HepG2 (cell line): ENCODE results near the gene KITLG. TPM values are rescaled to one million over a fixed set of nuclear protein-coding genes. Genes with fewer than 3 reads are reported as not detected.

Experiments
- BCL6 ChIP-seq: IDR thresholded peaks from 2 replicates; pipeline ENCODE4 v1.6.1; 2016; ENCODE audit warnings: missing genetic modification reagents, missing compliant biosample characterization
- HNRNPK ChIP-seq: fragments of 200-400 bp; formaldehyde crosslinking; IDR thresholded peaks from 2 replicates; pipeline ENCODE4 v1.6.1; 2018; ENCODE audit warnings: low read length, low read depth, moderate library complexity, mild to moderate bottlenecking; ENCODE audit not compliant: poor library complexity, severe bottlenecking
- IRF2 ChIP-seq: IDR thresholded peaks from 2 replicates; pipeline ENCODE4 v1.6.1; 2018; ENCODE audit warnings: missing genetic modification reagents, missing compliant biosample characterization
- NRL ChIP-seq: sonication (generic); formaldehyde crosslinking; IDR thresholded peaks from 2 replicates; pipeline ENCODE4 v1.5.0; 2020; ENCODE audit warnings: missing genetic modification reagents, mild to moderate bottlenecking, moderate library complexity, borderline replicate concordance
- PHF5A ChIP-seq: IDR thresholded peaks from one replicate; pipeline ENCODE4 v1.6.1; 2018; ENCODE audit warnings: low read depth, missing genetic modification reagents; ENCODE audit not compliant: unreplicated experiment
- POLR2A ChIP-seq, 2 experiments: IDR thresholded peaks; 2 replicates each; pipeline ENCODE4 v1.6.1; 2011; ENCODE audit warnings: low read depth in 2 of 2, low read length in 2 of 2, mild to moderate bottlenecking in 1 of 2, moderate library complexity in 1 of 2; ENCODE audit not compliant: insufficient read depth in 1 of 2
- SOX13 ChIP-seq, 3 experiments: fragments of 450-650 bp in 1 of 3; sonication (generic) in 1 of 3; formaldehyde crosslinking in 1 of 3; IDR thresholded peaks in 2 of 3; conservative IDR thresholded peaks in 1 of 3; 2 replicates each; pipeline versions ENCODE4 v1.5.0 to v1.6.1; 2016 to 2020; ENCODE audit warnings: antibody characterized with exemption in 1 of 3, mild to moderate bottlenecking in 1 of 3, missing compliant biosample characterization in 1 of 3, missing genetic modification reagents in 1 of 3, moderate library complexity in 1 of 3
- U2AF1 ChIP-seq: fragments of 200-400 bp; formaldehyde crosslinking; optimal IDR thresholded peaks from 2 replicates; pipeline ENCODE3; 2017; ENCODE audit warnings: mild to moderate bottlenecking, low read depth, low read length
- YEATS2 ChIP-seq: sonication (generic); formaldehyde crosslinking; IDR thresholded peaks from 2 replicates; pipeline ENCODE4 v1.4.0; 2020; ENCODE audit warnings: missing genetic modification reagents, borderline replicate concordance
- ZC3H4 ChIP-seq: sonication (generic); formaldehyde crosslinking; IDR thresholded peaks from 2 replicates; pipeline ENCODE4 v1.4.0; 2020; ENCODE audit warnings: missing genetic modification reagents, borderline replicate concordance
- ZNF674 ChIP-seq: sonication (generic); formaldehyde crosslinking; IDR thresholded peaks from 2 replicates; pipeline ENCODE4 v1.5.0; 2020; ENCODE audit warnings: low read depth, mild to moderate bottlenecking, missing genetic modification reagents
- polyA plus RNA-seq, 8 experiments: library from polyadenylated mRNA; depleted of rRNA in 3 of 8; stranded (reverse) in 7 of 8; unstranded in 1 of 8; fragments of >200 nt; fragmentation: Illumina TruSeq in 4 of 8; extraction: Trizol in 4 of 8; gene quantifications; 2 replicates each; pipeline versions ENCODE4 v1.2.1 to v1.2.3, GENCODE V29; 2011 to 2016; ENCODE audit warnings: low read depth in 4 of 8, missing spikeins in 1 of 8, mixed read lengths in 1 of 8; ENCODE audit not compliant: insufficient read depth in 1 of 8
- total RNA-seq, 5 experiments: library from RNA; depleted of rRNA; stranded (reverse); fragments of >200 nt; fragmentation: Illumina TruSeq; extraction: Trizol; gene quantifications; 2 replicates each; pipeline ENCODE4 v1.2.3, GENCODE V29; 2016; ENCODE audit warnings: low read depth in 1 of 5
- TF ChIP-seq, protein P1 (sequence below): IDR thresholded peaks from 2 replicates; pipeline ENCODE4 v1.4.0; 2020; ENCODE audit warnings: mild to moderate bottlenecking, missing genetic modification reagents
- TF ChIP-seq, protein P2 (sequence below): sonication (generic); formaldehyde crosslinking; IDR thresholded peaks from 2 replicates; pipeline ENCODE4 v1.4.0; 2020; ENCODE audit warnings: mild to moderate bottlenecking, missing genetic modification reagents
- TF ChIP-seq, protein P3 (sequence below), 2 experiments: sonication (generic) in 1 of 2; formaldehyde crosslinking in 1 of 2; IDR thresholded peaks; 2 replicates each; pipeline versions ENCODE4 v1.4.0 to v1.6.1; 2016 to 2020; ENCODE audit warnings: borderline replicate concordance in 1 of 2, low read depth in 1 of 2, mild to moderate bottlenecking in 1 of 2, missing genetic modification reagents in 1 of 2

Gene KITLG
- total and polyA plus RNA-seq, 2 of the 13 experiments (the other 11 are each of a cell fraction or from before 2014, with no cell fraction given), result 0.66 to 4.3 TPM

DNA sequence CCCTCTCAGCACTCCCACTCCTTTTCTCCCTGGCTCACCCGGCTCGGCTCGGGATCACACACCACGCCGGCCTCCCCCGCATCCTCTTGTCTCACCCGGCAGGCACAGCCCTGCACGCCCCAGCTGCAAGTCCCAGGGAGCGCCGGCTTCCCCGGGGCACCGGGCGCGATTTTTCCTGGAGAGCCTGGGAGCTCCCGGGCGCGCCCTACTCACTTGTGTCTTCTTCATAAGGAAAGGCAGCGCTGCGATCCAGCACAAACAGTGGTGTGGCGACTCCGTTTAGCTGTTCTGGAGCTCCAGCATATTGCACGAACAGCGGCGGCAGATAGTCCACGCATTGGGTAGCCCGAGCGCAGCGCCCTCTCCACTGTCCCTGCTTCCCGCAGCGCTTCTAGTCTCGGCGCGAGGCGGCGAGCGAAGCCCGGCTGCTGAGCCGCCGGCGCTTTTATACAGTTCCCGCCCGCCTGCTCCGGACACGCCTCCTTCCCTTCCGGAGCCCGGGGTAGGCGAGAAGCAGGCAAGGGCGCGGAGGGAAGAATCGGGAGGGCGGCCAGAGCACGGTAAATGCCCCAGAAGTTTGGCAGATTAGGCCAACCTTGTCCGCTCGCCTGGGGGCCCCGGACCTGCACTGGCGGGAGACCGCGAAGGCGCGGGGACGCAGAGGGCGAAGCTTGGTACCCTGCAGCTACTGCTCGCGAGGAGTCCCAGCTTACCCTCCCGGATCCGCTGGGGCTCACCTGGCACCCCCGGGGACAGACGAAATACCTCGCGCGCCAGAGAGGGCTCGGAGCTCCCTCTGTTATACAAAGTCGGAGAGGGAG lies at the start of gene KITLG (continued):
- TF ChIP-seq, protein P1, sequence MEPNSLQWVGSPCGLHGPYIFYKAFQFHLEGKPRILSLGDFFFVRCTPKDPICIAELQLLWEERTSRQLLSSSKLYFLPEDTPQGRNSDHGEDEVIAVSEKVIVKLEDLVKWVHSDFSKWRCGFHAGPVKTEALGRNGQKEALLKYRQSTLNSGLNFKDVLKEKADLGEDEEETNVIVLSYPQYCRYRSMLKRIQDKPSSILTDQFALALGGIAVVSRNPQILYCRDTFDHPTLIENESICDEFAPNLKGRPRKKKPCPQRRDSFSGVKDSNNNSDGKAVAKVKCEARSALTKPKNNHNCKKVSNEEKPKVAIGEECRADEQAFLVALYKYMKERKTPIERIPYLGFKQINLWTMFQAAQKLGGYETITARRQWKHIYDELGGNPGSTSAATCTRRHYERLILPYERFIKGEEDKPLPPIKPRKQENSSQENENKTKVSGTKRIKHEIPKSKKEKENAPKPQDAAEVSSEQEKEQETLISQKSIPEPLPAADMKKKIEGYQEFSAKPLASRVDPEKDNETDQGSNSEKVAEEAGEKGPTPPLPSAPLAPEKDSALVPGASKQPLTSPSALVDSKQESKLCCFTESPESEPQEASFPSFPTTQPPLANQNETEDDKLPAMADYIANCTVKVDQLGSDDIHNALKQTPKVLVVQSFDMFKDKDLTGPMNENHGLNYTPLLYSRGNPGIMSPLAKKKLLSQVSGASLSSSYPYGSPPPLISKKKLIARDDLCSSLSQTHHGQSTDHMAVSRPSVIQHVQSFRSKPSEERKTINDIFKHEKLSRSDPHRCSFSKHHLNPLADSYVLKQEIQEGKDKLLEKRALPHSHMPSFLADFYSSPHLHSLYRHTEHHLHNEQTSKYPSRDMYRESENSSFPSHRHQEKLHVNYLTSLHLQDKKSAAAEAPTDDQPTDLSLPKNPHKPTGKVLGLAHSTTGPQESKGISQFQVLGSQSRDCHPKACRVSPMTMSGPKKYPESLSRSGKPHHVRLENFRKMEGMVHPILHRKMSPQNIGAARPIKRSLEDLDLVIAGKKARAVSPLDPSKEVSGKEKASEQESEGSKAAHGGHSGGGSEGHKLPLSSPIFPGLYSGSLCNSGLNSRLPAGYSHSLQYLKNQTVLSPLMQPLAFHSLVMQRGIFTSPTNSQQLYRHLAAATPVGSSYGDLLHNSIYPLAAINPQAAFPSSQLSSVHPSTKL (CRISPR knock-in tag), result peak; percentile 34; the same call in 1 of the 2 replicates
- TF ChIP-seq ZNF674 (CRISPR knock-in tag), result no peak
- peak; percentile 18 for TF ChIP-seq U2AF1
- TF ChIP-seq, protein P2, sequence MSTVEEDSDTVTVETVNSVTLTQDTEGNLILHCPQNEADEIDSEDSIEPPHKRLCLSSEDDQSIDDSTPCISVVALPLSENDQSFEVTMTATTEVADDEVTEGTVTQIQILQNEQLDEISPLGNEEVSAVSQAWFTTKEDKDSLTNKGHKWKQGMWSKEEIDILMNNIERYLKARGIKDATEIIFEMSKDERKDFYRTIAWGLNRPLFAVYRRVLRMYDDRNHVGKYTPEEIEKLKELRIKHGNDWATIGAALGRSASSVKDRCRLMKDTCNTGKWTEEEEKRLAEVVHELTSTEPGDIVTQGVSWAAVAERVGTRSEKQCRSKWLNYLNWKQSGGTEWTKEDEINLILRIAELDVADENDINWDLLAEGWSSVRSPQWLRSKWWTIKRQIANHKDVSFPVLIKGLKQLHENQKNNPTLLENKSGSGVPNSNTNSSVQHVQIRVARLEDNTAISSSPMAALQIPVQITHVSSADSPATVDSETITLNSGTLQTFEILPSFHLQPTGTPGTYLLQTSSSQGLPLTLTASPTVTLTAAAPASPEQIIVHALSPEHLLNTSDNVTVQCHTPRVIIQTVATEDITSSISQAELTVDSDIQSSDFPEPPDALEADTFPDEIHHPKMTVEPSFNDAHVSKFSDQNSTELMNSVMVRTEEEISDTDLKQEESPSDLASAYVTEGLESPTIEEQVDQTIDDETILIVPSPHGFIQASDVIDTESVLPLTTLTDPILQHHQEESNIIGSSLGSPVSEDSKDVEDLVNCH (CRISPR knock-in tag), result no peak
- TF ChIP-seq IRF2 (CRISPR knock-in tag), result no peak
- TF ChIP-seq ZC3H4 (CRISPR knock-in tag), result no peak
- peak; percentile 26 to 79; a peak in 2 of 4 replicates for TF ChIP-seq POLR2A (IDR thresholded peaks at IDR 0.05; ENCODE audit: insufficient read depth in 1 of 2, low read depth in 2 of 2, low read length in 2 of 2)
- no peak for TF ChIP-seq HNRNPK
- TF ChIP-seq PHF5A (CRISPR knock-in tag), result no peak
- no peak for TF ChIP-seq SOX13 (IDR thresholded peaks at IDR 0.05)
- no peak for TF ChIP-seq SOX13 (CRISPR knock-in tag; conservative IDR thresholded peaks at IDR 0.05 in 1 of 2, IDR thresholded peaks at IDR 0.05 in 1 of 2)
- TF ChIP-seq, protein P3, sequence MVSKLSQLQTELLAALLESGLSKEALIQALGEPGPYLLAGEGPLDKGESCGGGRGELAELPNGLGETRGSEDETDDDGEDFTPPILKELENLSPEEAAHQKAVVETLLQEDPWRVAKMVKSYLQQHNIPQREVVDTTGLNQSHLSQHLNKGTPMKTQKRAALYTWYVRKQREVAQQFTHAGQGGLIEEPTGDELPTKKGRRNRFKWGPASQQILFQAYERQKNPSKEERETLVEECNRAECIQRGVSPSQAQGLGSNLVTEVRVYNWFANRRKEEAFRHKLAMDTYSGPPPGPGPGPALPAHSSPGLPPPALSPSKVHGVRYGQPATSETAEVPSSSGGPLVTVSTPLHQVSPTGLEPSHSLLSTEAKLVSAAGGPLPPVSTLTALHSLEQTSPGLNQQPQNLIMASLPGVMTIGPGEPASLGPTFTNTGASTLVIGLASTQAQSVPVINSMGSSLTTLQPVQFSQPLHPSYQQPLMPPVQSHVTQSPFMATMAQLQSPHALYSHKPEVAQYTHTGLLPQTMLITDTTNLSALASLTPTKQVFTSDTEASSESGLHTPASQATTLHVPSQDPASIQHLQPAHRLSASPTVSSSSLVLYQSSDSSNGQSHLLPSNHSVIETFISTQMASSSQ (IDR thresholded peaks at IDR 0.05; ENCODE audit: low read depth), result no peak
- TF ChIP-seq, protein P3 (CRISPR knock-in tag; IDR thresholded peaks at IDR 0.05; ENCODE audit: borderline replicate concordance), result peak; percentile 59; the same call in 1 of the 2 replicates
- TF ChIP-seq NRL, result no peak
- TF ChIP-seq BCL6, result no peak
- TF ChIP-seq YEATS2 (CRISPR knock-in tag), result no peak
